Measurements from ENCODE around the gene SH3BP1.

DNA sequence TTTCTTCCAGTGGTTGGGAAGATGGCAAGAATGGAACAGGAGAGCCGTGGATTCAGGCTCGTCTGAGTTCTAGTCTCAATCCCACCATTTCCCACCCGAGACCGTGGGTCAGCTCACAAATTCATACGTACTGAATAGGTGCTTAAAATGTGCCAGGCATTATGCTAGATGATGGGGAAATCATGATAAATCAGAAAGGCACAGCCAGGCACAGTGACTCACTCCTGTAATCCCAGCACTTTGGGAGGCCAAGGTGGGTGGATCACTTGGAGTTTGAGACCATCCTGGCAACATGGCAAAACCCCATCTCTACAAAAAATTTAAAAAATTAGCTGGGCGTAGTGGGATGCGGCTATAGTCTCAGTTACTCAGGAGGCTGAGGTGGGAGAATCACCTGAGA, 64.4 kb downstream of the SH3BP1 start:
- TF ChIP-seq, protein P1, sequence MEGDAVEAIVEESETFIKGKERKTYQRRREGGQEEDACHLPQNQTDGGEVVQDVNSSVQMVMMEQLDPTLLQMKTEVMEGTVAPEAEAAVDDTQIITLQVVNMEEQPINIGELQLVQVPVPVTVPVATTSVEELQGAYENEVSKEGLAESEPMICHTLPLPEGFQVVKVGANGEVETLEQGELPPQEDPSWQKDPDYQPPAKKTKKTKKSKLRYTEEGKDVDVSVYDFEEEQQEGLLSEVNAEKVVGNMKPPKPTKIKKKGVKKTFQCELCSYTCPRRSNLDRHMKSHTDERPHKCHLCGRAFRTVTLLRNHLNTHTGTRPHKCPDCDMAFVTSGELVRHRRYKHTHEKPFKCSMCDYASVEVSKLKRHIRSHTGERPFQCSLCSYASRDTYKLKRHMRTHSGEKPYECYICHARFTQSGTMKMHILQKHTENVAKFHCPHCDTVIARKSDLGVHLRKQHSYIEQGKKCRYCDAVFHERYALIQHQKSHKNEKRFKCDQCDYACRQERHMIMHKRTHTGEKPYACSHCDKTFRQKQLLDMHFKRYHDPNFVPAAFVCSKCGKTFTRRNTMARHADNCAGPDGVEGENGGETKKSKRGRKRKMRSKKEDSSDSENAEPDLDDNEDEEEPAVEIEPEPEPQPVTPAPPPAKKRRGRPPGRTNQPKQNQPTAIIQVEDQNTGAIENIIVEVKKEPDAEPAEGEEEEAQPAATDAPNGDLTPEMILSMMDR (IDR thresholded peaks at IDR 0.05; ENCODE audit: low read depth, low read length, poor library complexity, severe bottlenecking): no peak
- no peak for TF ChIP-seq EZH2phosphoT487 (IDR thresholded peaks at IDR 0.05; ENCODE audit: borderline replicate concordance, low read length)
